Activated T-helper 1 cell treated with anti-CD3 and anti-CD28 coated beads, Interleukin-12 subunit alpha, Interleukin-12 subunit beta, Interleukin-2, Interleukin-4 antibody, amounts not matched to agents 30 ng/mL and 10 ng/mL and 1 ng/mL, durations not matched to agents 14 hours and 24 hours and 36 hours (primary cell): ENCODE data around the gene NEK10. TPM values are rescaled to one million over a fixed set of nuclear protein-coding genes. Genes with fewer than 3 reads are reported as not detected.

Experiments
- DNase-seq: peaks from one replicate; pipeline ENCODE4 v3.0.0; 2021; ENCODE audit warnings: low spot score
- H3K27ac Mint-ChIP-seq: one replicate; pipeline ENCODE4 v1.8.0; 2021; ENCODE audit warnings: mild to moderate bottlenecking, mixed read lengths
- H3K27me3 Mint-ChIP-seq: one replicate; pipeline ENCODE4 v1.8.0; 2022; ENCODE audit warnings: mild to moderate bottlenecking, moderate library complexity, mixed read lengths; ENCODE audit not compliant: insufficient read depth
- H3K36me3 Mint-ChIP-seq: one replicate; pipeline ENCODE4 v1.8.0; 2021; ENCODE audit warnings: low read depth, mixed read lengths
- H3K4me1 Mint-ChIP-seq: one replicate; pipeline ENCODE4 v1.8.0; 2021; ENCODE audit warnings: low read depth, mixed read lengths
- H3K4me3 Mint-ChIP-seq: one replicate; pipeline ENCODE4 v1.8.0; 2021; ENCODE audit warnings: mild to moderate bottlenecking, moderate library complexity, mixed read lengths
- H3K9me3 Mint-ChIP-seq: one replicate; pipeline ENCODE4 v1.8.0; 2021; ENCODE audit warnings: mixed read lengths
- intact Hi-C: fragments of 100-400 bp; cut with micrococcal nuclease; formaldehyde crosslinking; loops from one replicate; pipeline ENCODE4 v1.15.1; 2024
- total RNA-seq: library from RNA; stranded (reverse); gene quantifications from 2 replicates; pipeline ENCODE4 v1.2.3, GENCODE V29; 2022

The NEK10 gene
- total RNA-seq, 1 donor from 2014 or later, result 0.57 TPM

DNA sequence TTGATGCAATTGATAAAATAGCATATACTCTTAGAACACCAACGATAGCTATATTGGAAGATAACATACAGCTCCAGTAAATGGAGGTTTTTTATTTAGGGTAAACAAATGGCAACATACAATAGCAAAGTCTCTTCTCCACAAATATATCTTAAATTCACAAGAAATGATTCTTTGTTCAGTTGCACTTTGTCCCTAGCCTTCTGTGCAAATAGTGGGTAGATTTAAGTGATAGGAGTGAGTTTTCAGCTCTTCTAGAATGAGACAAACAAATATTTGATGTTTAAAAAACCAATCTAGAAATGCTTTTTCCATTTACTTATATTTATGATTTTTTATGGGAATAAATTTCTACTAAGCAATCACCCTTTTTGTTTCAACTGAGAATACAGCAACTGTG, 253.8 kb downstream of the NEK10 start:
- H3K9me3 Mint-ChIP-seq, result no peaks in the 10 kb centered on the region

DNA sequence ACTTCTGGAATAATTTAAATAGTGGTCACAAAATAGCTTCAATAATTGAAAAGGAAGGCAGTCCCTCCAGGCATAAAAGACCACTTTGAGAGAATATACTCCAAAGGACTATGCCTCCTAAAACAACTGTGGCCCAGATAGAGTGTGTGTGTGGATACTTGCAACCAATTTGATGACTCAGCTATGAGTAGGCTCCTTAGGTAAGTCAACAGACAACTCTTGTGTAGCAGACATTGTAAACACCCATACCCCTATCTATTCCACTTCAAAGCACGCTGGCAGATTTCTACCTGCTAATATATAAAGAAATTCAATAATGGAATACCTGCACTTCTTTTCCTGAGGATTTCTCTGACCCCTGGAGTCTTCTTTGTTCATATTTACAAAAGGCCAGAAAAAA, 254.5 kb downstream of the NEK10 start:
- H3K4me3 Mint-ChIP-seq, result no peak overlapping the region
- H3K27me3 Mint-ChIP-seq, result no peaks in the 10 kb centered on the region
- no peak overlapping the region for H3K27ac Mint-ChIP-seq
- no peak for DNase-seq
- no peaks in the 10 kb centered on the region for H3K4me1 Mint-ChIP-seq
- H3K36me3 Mint-ChIP-seq, result no peaks in the 10 kb centered on the region
- intact Hi-C loops, result no loop called here
- no peaks in the 10 kb centered on the region for H3K9me3 Mint-ChIP-seq

More for the DNA sequence above, 253.8 kb downstream of the NEK10 start:
- no peaks in the 10 kb centered on the region for H3K36me3 Mint-ChIP-seq
- H3K4me3 Mint-ChIP-seq, result no peak overlapping the region
- no peaks in the 10 kb centered on the region for H3K4me1 Mint-ChIP-seq
- no peak overlapping the region for H3K27ac Mint-ChIP-seq
- DNase-seq, result no peak
- intact Hi-C loops, result no loop called here
- H3K27me3 Mint-ChIP-seq, result no peaks in the 10 kb centered on the region

DNA sequence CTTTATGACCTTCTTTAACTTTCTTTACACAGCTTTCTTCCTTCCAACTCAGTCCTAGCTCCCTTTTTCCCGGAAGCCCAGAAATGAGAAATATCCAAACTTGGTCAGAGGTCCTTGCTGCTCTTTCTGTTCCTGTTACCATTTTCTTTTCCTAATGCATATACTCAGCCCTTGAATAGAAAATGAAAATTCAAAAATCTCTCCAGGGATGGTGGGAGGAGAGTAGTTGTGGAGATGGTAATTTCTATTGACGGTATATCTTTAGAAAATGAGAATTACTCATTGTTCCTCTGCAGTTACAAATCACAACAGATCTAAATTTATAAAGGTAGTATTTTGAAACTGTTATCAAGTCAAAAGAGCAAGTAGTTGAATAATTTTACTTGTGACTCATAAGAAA, 255.1 kb downstream of the NEK10 start:
- H3K27ac Mint-ChIP-seq, result no peak overlapping the region
- no peaks in the 10 kb centered on the region for H3K27me3 Mint-ChIP-seq
- DNase-seq, result no peak
- H3K9me3 Mint-ChIP-seq, result no peaks in the 10 kb centered on the region
- intact Hi-C loops, result no loop called here
- H3K4me1 Mint-ChIP-seq, result no peaks in the 10 kb centered on the region
- H3K36me3 Mint-ChIP-seq, result no peaks in the 10 kb centered on the region
- H3K4me3 Mint-ChIP-seq, result no peak overlapping the region

DNA sequence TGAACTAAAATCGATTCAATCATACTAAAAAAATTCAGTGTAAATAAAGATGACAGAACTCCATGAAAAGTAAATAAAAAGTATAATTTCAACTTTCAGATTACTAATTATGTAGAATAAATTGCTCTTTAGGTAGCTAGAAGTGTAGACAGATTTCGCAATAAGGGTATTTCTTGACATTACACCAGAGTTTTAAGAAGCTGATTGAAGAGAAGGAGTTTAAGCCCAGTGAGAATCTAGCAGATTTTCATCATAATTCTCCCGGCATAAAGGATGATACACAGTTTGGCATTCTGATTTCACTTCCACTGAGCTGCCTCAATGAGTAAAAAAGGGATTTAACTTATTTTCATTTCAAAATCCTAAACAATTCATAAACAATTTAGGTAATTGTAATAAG, 259.2 kb downstream of the NEK10 start:
- Mint-ChIP-seq H3K4me3 (no peak overlapping the region), H3K36me3 (no peaks in the 10 kb centered on the region)
- intact Hi-C loops, result no loop called here

DNA sequence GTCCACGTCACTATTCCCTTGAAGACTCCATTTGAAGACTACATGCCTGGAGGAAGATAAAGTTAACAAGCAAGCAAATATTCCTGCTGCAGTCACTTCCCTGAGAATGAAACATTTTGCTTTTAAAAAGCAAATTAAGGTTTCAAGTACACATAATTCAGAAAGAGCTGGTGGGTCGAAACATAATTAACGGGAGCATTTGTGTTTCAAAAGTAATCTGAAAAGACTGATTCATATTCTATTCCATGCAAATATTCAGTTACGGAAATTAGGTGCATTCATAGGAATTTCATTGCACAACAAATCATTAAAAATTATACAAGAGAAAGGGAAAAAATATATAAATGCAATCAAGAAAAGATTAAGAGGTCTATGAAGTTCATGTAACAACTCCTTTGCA, 260.9 kb downstream of the NEK10 start:
- Mint-ChIP-seq H3K36me3 (no peaks in the 10 kb centered on the region), H3K4me1 (no peaks in the 10 kb centered on the region), H3K27me3 (peaks cover 4% of the 10 kb centered on the region), H3K9me3 (no peaks in the 10 kb centered on the region), H3K27ac (no peak overlapping the region), H3K4me3 (no peak overlapping the region)
- intact Hi-C loops, result no loop called here
- no peak for DNase-seq

More for the DNA sequence above, 259.2 kb downstream of the NEK10 start:
- Mint-ChIP-seq H3K27ac (no peak overlapping the region), H3K4me1 (no peaks in the 10 kb centered on the region), H3K9me3 (no peaks in the 10 kb centered on the region), H3K27me3 (peaks cover 4% of the 10 kb centered on the region)
- no peak for DNase-seq

DNA sequence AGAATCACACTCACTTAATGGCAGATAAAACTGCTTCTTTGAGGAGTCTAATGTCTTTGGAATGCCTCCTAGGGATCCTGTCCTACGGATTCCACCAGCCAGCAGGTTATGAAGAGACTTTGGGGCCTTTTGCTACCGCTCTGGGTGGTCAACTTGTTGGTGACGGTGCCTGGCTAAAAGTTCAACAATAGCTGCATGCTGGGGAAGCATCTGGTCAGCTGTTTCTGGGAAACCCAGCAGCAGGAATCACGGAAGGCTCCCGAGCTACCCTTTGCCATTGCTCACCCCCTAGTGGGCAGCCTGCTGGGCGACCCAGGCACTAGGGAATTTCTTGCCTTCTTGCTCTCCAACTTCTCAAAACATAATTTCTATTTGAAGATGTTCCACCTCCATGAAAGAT, 263.3 kb downstream of the NEK10 start:
- intact Hi-C loops, result no loop called here
- Mint-ChIP-seq H3K27me3 (peaks cover 4% of the 10 kb centered on the region), H3K36me3 (no peaks in the 10 kb centered on the region), H3K27ac (no peak overlapping the region), H3K4me3 (no peak overlapping the region), H3K4me1 (no peaks in the 10 kb centered on the region), H3K9me3 (no peaks in the 10 kb centered on the region)
- DNase-seq, result no peak

DNA sequence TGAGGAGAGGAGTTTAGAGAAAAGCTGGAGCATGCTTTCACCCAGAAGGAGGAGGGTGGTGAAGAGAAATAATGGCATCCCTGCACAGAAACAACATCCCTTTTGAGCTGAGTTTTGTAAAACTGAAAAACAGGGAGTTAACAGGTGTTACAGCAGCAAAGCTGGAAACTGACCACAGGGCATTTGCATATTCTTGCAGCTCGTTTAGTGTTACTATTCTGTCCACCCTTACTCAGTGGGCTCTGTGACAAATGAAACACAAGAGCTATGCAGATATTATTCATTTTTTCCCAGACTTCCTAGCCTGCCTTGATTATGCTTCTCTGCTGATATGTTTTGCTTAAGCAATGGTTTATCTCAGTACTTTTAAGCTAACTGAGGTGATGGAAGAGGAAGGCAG, 272.0 kb downstream of the NEK10 start:
- Mint-ChIP-seq H3K9me3 (no peaks in the 10 kb centered on the region), H3K27ac (no peak overlapping the region), H3K27me3 (no peaks in the 10 kb centered on the region), H3K4me3 (no peak overlapping the region), H3K36me3 (no peaks in the 10 kb centered on the region), H3K4me1 (no peaks in the 10 kb centered on the region)
- DNase-seq, result no peak
- intact Hi-C loops, result no loop called here

DNA sequence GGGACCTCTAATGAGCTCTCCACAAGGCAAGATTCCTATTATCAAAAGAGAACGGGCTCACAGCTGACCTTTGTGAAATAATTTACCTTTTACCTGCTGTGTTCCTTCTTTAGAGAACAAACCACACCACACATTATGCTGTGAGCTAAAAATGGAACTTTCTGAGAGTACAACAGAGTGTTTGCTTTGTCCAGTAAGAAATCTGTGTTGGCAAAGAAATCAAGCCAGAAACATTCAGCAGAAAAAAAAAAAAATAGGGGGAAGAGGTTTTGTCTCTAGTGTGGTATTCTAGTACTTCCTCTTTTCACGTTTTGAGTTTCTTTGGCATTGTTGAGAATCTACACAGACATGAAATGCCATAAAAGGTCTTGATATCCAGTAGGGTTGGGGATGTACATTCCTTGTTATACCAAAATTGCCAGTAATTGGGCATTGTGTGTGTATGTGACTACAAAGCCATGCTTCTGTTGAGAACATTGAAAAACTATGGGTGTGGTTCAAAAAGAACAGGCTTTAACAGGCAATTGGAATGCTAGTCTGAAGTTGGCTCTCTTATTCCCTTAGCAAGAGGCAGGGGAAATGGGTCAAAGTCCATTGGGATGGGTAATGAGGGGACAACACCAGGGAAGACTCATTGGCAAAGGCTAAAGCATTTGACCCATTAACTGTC, 273.5 kb downstream of the NEK10 start:
- no peak for DNase-seq
- Mint-ChIP-seq H3K4me1 (no peaks in the 10 kb centered on the region), H3K27me3 (no peaks in the 10 kb centered on the region), H3K27ac (no peak overlapping the region), H3K36me3 (no peaks in the 10 kb centered on the region), H3K9me3 (no peaks in the 10 kb centered on the region), H3K4me3 (no peak overlapping the region)
- intact Hi-C loops, result no loop called here

DNA sequence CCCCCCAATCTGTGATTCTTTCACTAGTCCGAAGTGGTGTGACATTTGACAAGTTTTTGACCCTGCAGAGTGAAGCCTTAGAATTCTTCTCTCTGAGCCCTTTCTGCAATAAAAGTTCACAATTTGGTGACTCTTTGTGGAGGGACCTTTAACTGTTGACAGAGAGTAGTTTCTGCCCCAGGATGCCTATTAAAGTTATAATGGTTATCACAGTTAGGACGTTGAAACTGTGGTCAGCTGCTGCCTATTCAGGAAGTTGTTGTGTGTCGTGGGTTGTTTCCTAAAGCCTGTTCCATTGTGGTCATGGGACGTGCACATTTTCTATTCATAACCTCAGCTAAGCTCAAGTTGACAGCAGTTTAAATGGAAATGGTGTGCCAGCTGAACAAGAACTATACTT, 274.5 kb downstream of the NEK10 start:
- Mint-ChIP-seq H3K36me3 (no peaks in the 10 kb centered on the region), H3K27me3 (no peaks in the 10 kb centered on the region), H3K9me3 (no peaks in the 10 kb centered on the region), H3K4me3 (no peak overlapping the region), H3K27ac (no peak overlapping the region), H3K4me1 (no peaks in the 10 kb centered on the region)
- intact Hi-C loops, result no loop called here
- no peak for DNase-seq

DNA sequence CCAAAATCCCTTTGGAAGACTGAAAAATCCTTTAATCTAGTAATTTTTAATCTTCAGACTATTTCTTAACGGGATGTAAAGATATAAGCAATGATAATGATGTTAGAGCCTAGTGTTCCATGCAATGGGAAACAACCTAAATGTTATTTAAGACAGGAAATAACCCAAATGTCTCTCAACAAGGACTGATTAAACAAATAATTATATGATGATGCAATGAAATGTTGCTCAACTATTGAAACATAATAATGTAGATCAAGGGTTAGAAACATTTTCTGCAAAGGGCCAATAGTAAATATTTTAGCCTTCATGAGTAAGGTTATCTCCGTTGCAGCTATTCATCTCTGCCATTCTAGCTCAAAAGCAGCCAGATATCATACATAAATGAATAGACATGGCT, 275.4 kb downstream of the NEK10 start:
- no peaks in the 10 kb centered on the region for H3K36me3 Mint-ChIP-seq
- no peak overlapping the region for H3K4me3 Mint-ChIP-seq
- H3K4me1 Mint-ChIP-seq, result no peaks in the 10 kb centered on the region
- intact Hi-C loops, result no loop called here
- no peak overlapping the region for H3K27ac Mint-ChIP-seq
- no peak for DNase-seq
- no peaks in the 10 kb centered on the region for H3K9me3 Mint-ChIP-seq
- H3K27me3 Mint-ChIP-seq, result no peaks in the 10 kb centered on the region

DNA sequence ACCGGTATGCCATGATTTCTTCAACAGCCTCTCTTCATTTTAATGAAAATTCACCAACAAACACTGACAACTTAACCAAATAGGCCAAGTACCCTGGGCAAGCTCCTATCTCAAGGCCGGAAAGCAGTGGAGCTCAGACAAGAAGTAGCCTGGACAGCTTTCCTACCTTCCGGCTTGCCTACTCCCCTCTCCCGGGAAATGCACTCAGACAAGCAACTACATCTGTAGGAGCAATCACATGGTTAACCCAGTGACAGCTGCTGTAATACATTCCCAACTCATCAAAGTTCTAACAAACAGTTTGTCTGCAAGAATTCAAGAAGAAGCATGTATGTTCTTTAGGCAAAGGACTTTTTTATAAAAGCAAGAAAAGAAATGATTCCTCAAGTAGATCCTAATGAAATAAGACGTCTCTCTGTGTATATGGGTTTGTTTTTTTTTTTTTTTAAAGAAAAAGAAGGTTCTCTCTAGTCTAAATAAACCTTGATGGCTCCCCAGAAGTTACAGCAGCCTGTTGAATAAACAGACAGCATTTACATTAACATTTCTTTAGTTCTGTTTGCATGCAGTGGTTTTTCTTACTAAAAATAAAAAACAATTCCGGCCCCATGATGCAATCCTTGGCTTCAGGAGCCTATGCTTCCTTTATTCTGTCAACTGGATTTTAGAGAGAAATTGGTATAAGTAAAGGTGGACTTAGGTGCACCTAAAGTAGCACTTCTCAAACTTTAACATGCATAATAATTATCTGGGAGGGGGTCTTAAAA, 278.7 kb downstream of the NEK10 start:
- H3K4me3 Mint-ChIP-seq, result no peak overlapping the region
- H3K27me3 Mint-ChIP-seq, result no peaks in the 10 kb centered on the region
- no peaks in the 10 kb centered on the region for H3K36me3 Mint-ChIP-seq
- no peaks in the 10 kb centered on the region for H3K9me3 Mint-ChIP-seq
- intact Hi-C loops, result no loop called here
- no peak for DNase-seq
- no peak overlapping the region for H3K27ac Mint-ChIP-seq
- H3K4me1 Mint-ChIP-seq, result no peaks in the 10 kb centered on the region

DNA sequence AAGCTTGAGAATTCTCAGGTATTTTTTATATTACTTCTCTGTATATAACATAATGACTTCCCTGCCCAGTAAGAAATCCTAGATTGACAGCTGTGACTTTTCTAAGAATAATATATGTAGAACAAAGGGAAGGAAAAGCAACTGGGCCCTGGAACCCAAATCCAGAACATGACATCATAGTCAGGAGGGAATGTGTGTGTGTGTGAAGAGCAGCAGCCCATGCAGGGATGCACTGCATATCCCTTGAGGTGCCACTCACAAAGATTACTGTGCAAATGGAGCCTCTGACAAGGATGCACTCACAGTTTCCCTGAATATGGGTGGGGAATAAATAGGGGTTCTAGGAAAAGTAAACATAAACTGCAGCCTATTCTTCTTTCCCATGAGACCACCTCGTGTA, 279.5 kb downstream of the NEK10 start:
- intact Hi-C loops, result no loop called here
- H3K27ac Mint-ChIP-seq, result no peak overlapping the region
- no peaks in the 10 kb centered on the region for H3K9me3 Mint-ChIP-seq
- H3K4me1 Mint-ChIP-seq, result no peaks in the 10 kb centered on the region
- no peak overlapping the region for H3K4me3 Mint-ChIP-seq
- H3K36me3 Mint-ChIP-seq, result no peaks in the 10 kb centered on the region
- DNase-seq, result no peak
- H3K27me3 Mint-ChIP-seq, result no peaks in the 10 kb centered on the region

DNA sequence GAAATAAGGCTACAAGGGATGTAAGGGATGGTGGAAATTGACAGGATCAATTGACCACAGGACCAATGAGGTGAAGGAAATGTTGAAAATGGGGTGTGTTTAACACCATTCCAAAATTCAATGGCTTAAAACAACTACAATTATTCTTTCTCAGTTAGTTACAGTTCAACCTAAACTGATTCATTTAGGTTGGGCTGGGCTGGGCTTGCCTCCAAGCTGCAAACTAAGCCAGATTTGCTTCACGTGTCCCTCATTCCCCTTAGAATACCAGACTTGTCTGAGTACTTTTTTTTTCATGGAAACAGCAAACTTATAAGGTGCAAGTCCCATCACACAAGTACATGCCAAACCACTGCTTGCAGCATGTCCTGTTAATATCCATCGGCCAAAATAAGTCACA, 280.1 kb downstream of the NEK10 start:
- Mint-ChIP-seq H3K36me3 (no peaks in the 10 kb centered on the region), H3K4me3 (no peak overlapping the region), H3K4me1 (no peaks in the 10 kb centered on the region), H3K9me3 (no peaks in the 10 kb centered on the region), H3K27me3 (no peaks in the 10 kb centered on the region), H3K27ac (no peak overlapping the region)
- intact Hi-C loops, result no loop called here
- no peak for DNase-seq
